HEK293 (cell line): ENCODE measurements around the gene FALEC.
A peak's percentile ranks its signal among the peaks of the same experiment; 100 is the strongest.

Experiments used
- CTCF ChIA-PET: fragments of 350-600 bp; formaldehyde crosslinking; extraction: SDS; loops from one replicate; lab custom pipeline; 2021; ENCODE audit warnings: antibody characterized with exemption; lab: Yijun Ruan, JAX
- POLR2A ChIA-PET: fragments of 300-600 bp; formaldehyde crosslinking; extraction: SDS; loops from one replicate; lab custom pipeline; 2020; ENCODE audit warnings: antibody characterized with exemption, inconsistent platforms; lab: Yijun Ruan, JAX
- H3K27ac ChIP-seq: fragments of 200-500 bp; sonication (Bioruptor generic); 2 replicates; pipeline ENCODE4 v1.5.1; 2014; ENCODE audit warnings: low read depth, low read length, control low read depth, inconsistent platforms; ENCODE audit errors: extremely low read depth
- H3K36me3 ChIP-seq, 2 experiments: fragments of 200-500 bp in 1 of 2; sonication (Bioruptor generic) in 1 of 2; 1 replicate in 1 of 2; 2 replicates in 1 of 2; pipeline ENCODE4 v1.5.1; 2014 to 2017; ENCODE audit warnings: inconsistent platforms in 2 of 2, low read length in 2 of 2; ENCODE audit not compliant: control insufficient read depth in 2 of 2, insufficient read depth in 1 of 2
- H3K4me1 ChIP-seq: fragments of 200-500 bp; sonication (Bioruptor generic); 2 replicates; pipeline ENCODE4 v1.5.1; 2014; ENCODE audit warnings: mild to moderate bottlenecking, low read length, inconsistent platforms; ENCODE audit not compliant: control insufficient read depth, insufficient read depth
- H3K4me3 ChIP-seq: 2 replicates; pipeline ENCODE4 v1.5.1; 2011; ENCODE audit warnings: low read depth, mild to moderate bottlenecking, control low read depth, low read length, moderate library complexity
- H3K9me3 ChIP-seq: fragments of 200-500 bp; sonication (Bioruptor generic); 2 replicates; pipeline ENCODE4 v1.5.1; 2014; ENCODE audit warnings: low read depth, low read length, inconsistent platforms; ENCODE audit not compliant: control insufficient read depth, insufficient read depth
- GFI1B ChIP-seq: fragments of 450-650 bp; formaldehyde crosslinking; IDR thresholded peaks from 2 replicates; pipeline ENCODE4 v1.5.1; 2016; ENCODE audit warnings: missing biosample characterization, missing genetic modification characterization
- GLIS1 ChIP-seq: fragments of 450-650 bp; formaldehyde crosslinking; IDR thresholded peaks from 2 replicates; pipeline ENCODE4 v1.5.1; 2016; ENCODE audit warnings: missing biosample characterization, missing genetic modification characterization
- KLF1 ChIP-seq: fragments of 450-650 bp; formaldehyde crosslinking; IDR thresholded peaks from 2 replicates; pipeline ENCODE4 v1.5.1; 2016; ENCODE audit warnings: missing biosample characterization, missing genetic modification characterization
- OSR2 ChIP-seq: fragments of 450-650 bp; formaldehyde crosslinking; IDR thresholded peaks from 2 replicates; pipeline ENCODE4 v1.5.1; 2016; ENCODE audit warnings: missing biosample characterization, missing genetic modification characterization
- PRDM2 ChIP-seq: fragments of 450-650 bp; formaldehyde crosslinking; IDR thresholded peaks from 2 replicates; pipeline ENCODE4 v1.5.1; 2016; ENCODE audit warnings: missing biosample characterization, missing genetic modification characterization, borderline replicate concordance
- ZBTB1 ChIP-seq: fragments of 450-650 bp; formaldehyde crosslinking; IDR thresholded peaks from 2 replicates; pipeline ENCODE4 v1.5.1; 2016; ENCODE audit warnings: missing biosample characterization, missing genetic modification characterization
- ZBTB20 ChIP-seq: fragments of 450-650 bp; formaldehyde crosslinking; IDR thresholded peaks from 2 replicates; pipeline ENCODE4 v1.5.1; 2016; ENCODE audit warnings: missing biosample characterization, missing genetic modification characterization
- ZBTB48 ChIP-seq: fragments of 450-650 bp; formaldehyde crosslinking; IDR thresholded peaks from 2 replicates; pipeline ENCODE4 v1.5.1; 2016; ENCODE audit warnings: missing biosample characterization, missing genetic modification characterization
- ZFP41 ChIP-seq: fragments of 450-650 bp; formaldehyde crosslinking; IDR thresholded peaks from 2 replicates; pipeline ENCODE4 v1.5.1; 2016; ENCODE audit warnings: missing biosample characterization, missing genetic modification characterization, borderline replicate concordance
- ZNF140 ChIP-seq: fragments of 450-650 bp; formaldehyde crosslinking; IDR thresholded peaks from 2 replicates; pipeline ENCODE4 v1.5.1; 2016; ENCODE audit warnings: missing biosample characterization, missing genetic modification characterization
- ZNF146 ChIP-seq: fragments of 450-650 bp; formaldehyde crosslinking; IDR thresholded peaks from 2 replicates; pipeline ENCODE4 v1.5.1; 2016; ENCODE audit warnings: missing biosample characterization, missing genetic modification characterization
- ZNF18 ChIP-seq: fragments of 450-650 bp; formaldehyde crosslinking; IDR thresholded peaks from 2 replicates; pipeline ENCODE4 v1.5.1; 2016; ENCODE audit warnings: missing biosample characterization, missing genetic modification characterization
- ZNF223 ChIP-seq: fragments of 450-650 bp; formaldehyde crosslinking; IDR thresholded peaks from 2 replicates; pipeline ENCODE4 v1.5.1; 2016; ENCODE audit warnings: missing biosample characterization, missing genetic modification characterization
- ZNF239 ChIP-seq: fragments of 450-650 bp; formaldehyde crosslinking; IDR thresholded peaks from 2 replicates; pipeline ENCODE4 v1.5.1; 2016; ENCODE audit warnings: missing biosample characterization, missing genetic modification characterization
- ZNF280C ChIP-seq: fragments of 450-650 bp; formaldehyde crosslinking; IDR thresholded peaks from 2 replicates; pipeline ENCODE4 v1.5.1; 2016; ENCODE audit warnings: missing biosample characterization, missing genetic modification characterization
- ZNF311 ChIP-seq: fragments of 450-650 bp; formaldehyde crosslinking; IDR thresholded peaks from 2 replicates; pipeline ENCODE4 v1.5.1; 2017; ENCODE audit warnings: missing biosample characterization, missing genetic modification characterization, borderline replicate concordance
- ZNF48 ChIP-seq: fragments of 450-650 bp; formaldehyde crosslinking; IDR thresholded peaks from 2 replicates; pipeline ENCODE4 v1.5.1; 2016; ENCODE audit warnings: missing biosample characterization, missing genetic modification characterization
- ZNF600 ChIP-seq: fragments of 450-650 bp; formaldehyde crosslinking; IDR thresholded peaks from 2 replicates; pipeline ENCODE4 v1.5.1; 2016; ENCODE audit warnings: missing biosample characterization, missing genetic modification characterization
- ZNF664 ChIP-seq: fragments of 450-650 bp; formaldehyde crosslinking; IDR thresholded peaks from 2 replicates; pipeline ENCODE4 v1.5.1; 2016; ENCODE audit warnings: missing biosample characterization, missing genetic modification characterization
- ZNF768 ChIP-seq: fragments of 450-650 bp; formaldehyde crosslinking; IDR thresholded peaks from 2 replicates; pipeline ENCODE4 v1.5.1; 2018; ENCODE audit warnings: missing biosample characterization, mild to moderate bottlenecking, missing genetic modification characterization
- ZNF830 ChIP-seq: fragments of 450-650 bp; IDR thresholded peaks from 2 replicates; pipeline ENCODE4 v1.5.0; 2018; ENCODE audit warnings: missing biosample characterization, missing genetic modification characterization, low read depth, mild to moderate bottlenecking, moderate library complexity
- ZNF837 ChIP-seq: fragments of 450-650 bp; formaldehyde crosslinking; IDR thresholded peaks from 2 replicates; pipeline ENCODE4 v1.5.1; 2016; ENCODE audit warnings: missing biosample characterization, missing genetic modification characterization
- ZNF843 ChIP-seq: fragments of 450-650 bp; formaldehyde crosslinking; IDR thresholded peaks from 2 replicates; pipeline ENCODE4 v1.5.1; 2016; ENCODE audit warnings: missing biosample characterization, missing genetic modification characterization

Gene FALEC

GRCh38 chr1:150557813-150558212, 42.3 kb downstream of the FALEC start:
- no peak overlapping the region for H3K4me3 ChIP-seq
- H3K9me3 ChIP-seq: no peaks in the 10 kb centered on the region
- peaks cover 7% of the 10 kb centered on the region for H3K4me1 ChIP-seq
- CTCF ChIA-PET: interaction anchor here (1.0 to 5.0 kb wide), 4 partner anchors 10 to 255 kb away, joined by 3 to 135 read pairs (median 64); partner anchors contain the start of genes ADAMTSL4 and MCL1
- POLR2A ChIA-PET: interaction anchor here (8.8 kb wide), 1 partner anchor 16 kb away, joined by 272 read pairs; the partner anchor contains the start of gene MCL1
- H3K36me3 ChIP-seq: peaks cover 0 to 6% of the 10 kb centered on the region in 2 experiments; a peak in 1 of 3 replicates
- TF ChIP-seq ZNF664 (tag by site-specific recombination) (no peak), ZBTB20 (no peak), GLIS1 (no peak), ZNF223 (tag by site-specific recombination) (no peak), ZBTB1 (no peak), ZNF239 (tag by site-specific recombination) (no peak), ZNF837 (tag by site-specific recombination) (no peak), ZNF768 (no peak), ZNF48 (tag by site-specific recombination) (no peak), ZNF146 (no peak), GFI1B (no peak), ZNF140 (tag by site-specific recombination) (no peak), PRDM2 (tag by site-specific recombination) (no peak), ZNF843 (tag by site-specific recombination) (no peak), ZNF280C (no peak), ZFP41 (tag by site-specific recombination) (no peak), OSR2 (tag by site-specific recombination) (no peak)
- TF ChIP-seq, all 188 proteins: peak for 0
- no peak overlapping the region for H3K27ac ChIP-seq

- CTCF ChIA-PET: interaction anchor here (0.6 to 5.1 kb wide), 7 partner anchors 10 to 255 kb away, joined by 3 to 135 read pairs (median 54); partner anchors contain the start of genes ADAMTSL4 and MCL1
- H3K4me1 ChIP-seq: peaks cover 11% of the 10 kb centered on the region
- POLR2A ChIA-PET: interaction anchor here (0.6 to 8.8 kb wide), 2 partner anchors 16 to 72 kb away, joined by 3 to 272 read pairs; partner anchors contain the start of genes ENSA and MCL1
- no peak overlapping the region for H3K4me3 ChIP-seq
- H3K9me3 ChIP-seq: no peaks in the 10 kb centered on the region
- TF ChIP-seq ZBTB48 (tag by site-specific recombination) (0 out of 2 replicates have a peak, but pooled peaks have one; percentile 15), ZNF830 (no peak), KLF1 (tag by site-specific recombination) (no peak), ZNF600 (0 out of 2 replicates have a peak, but pooled peaks have one; percentile 40), ZNF311 (tag by site-specific recombination) (no peak), ZNF18 (tag by site-specific recombination) (no peak)
- TF ChIP-seq, all 188 proteins: peak for 2
- H3K27ac ChIP-seq: no peak overlapping the region
- peaks cover 0 to 6% of the 10 kb centered on the region in 2 experiments; a peak in 1 of 3 replicates for H3K36me3 ChIP-seq
These were observed 42.8 kb downstream of the FALEC start for GRCh38 chr1:150558303-150558704.
